GF-D8 (cell line): ENCODE data around the gene ACTG1.

Source experiments
- DNase-seq: peaks from one replicate; lab custom pipeline; 2025; lab: John Stamatoyannopoulos, UW

The ACTG1 gene

GRCh38 chr17:81517339-81518112 is 4.9 kb upstream of the ACTG1 start:
- no peak for DNase-seq

DNA sequence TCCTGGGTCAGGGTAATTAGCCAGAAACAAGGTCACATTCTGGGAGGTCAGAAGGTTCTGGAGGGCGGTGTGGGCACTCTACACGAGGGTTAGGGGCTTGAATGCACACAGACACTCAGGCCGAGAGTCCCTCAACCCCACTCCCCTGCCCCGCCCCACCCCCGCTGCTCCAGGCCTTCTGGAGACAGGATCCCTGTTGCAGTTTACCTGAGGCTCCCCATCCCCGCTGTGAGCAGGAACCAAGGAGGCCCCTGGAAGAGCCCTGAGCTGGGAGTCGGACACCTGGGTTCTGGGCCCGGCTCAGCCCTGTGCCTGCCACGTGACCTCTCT is 4.4 kb upstream of the ACTG1 start:
- DNase-seq, result no peak

- DNase-seq, result no peak
Observed at GRCh38 chr17:81516439-81516838, 3.8 kb upstream of the ACTG1 start.

- no peak for DNase-seq
Observed at GRCh38 chr17:81515530-81516041, 3.0 kb upstream of the ACTG1 start.

- DNase-seq, result peak; percentile 28
Observed at GRCh38 chr17:81514739-81515529, 2.3 kb upstream of the ACTG1 start.

DNA sequence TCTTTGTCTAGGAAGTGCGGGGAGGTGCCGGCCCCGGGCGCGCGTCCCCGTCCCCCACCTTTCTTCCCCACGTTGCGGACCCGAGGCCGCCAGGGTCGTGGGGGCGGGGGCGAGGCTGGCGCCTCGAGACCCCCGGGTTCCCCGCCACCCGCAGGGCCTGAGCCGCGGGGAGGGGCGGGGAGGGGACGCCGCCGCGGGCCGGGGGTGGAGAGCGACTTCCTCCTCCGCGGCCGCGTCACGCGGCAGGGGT is 1.8 kb upstream of the ACTG1 start:
- DNase-seq, result no peak

DNA sequence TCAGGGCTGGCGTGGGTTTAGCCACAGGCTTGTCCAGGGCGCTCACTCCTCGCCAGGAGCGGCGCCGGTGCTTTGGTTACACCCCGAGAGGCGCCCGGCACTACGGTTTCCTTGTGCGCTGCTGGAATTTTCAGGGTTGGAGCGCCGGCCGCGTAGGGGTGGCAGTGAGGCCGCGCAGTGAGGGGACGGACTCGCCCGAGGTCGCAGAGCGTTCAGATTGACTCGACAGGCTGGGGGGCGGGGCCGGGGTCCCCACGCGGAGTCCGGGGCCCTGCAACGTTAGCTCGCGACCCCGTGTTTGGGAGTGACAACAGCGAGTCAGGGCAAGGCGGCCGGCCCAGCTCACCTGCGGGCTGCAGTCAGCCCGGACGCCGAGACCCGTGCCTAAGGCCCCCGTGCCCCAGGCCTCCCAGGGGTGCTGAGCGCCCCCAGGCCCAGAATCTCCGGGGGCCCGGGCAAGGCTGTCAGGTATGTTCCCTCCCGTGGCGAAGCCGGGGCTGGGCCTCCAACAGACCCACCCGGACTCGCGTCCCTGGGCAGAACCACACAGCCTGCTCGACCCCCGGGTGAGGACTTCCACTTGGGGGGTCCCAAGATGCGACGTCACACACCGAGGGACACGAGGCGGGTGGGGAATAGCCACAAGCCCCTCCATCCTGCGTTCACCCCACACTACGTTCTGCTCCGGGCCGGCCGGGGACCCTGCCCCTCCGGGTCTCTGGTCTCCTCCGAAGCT is 1.3 kb upstream of the ACTG1 start:
- peak; percentile 26 for DNase-seq

GRCh38 chr17:81513372-81513752 is 763 bp upstream of the ACTG1 start:
- peak; percentile 26 for DNase-seq

- no peak for DNase-seq
Observed at GRCh38 chr17:81511804-81512561, 616 bp downstream of the ACTG1 start.

DNA sequence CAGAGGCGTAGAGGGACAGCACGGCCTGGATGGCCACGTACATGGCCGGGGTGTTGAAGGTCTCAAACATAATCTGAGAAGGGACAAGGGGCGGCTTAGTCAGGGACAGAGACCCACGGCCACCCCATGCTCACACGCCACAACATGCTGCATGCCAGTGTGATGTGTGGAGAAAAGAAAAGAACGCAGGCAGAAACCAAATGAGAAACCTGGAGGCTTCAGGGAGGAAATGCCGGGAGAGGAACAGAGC is 1.1 kb downstream of the ACTG1 start:
- DNase-seq, result no peak

- DNase-seq, result no peak
Observed at GRCh38 chr17:81510785-81511553, 1.6 kb downstream of the ACTG1 start.

- no peak for DNase-seq
Observed at GRCh38 chr17:81509972-81510784, 2.4 kb downstream of the ACTG1 start.

DNA sequence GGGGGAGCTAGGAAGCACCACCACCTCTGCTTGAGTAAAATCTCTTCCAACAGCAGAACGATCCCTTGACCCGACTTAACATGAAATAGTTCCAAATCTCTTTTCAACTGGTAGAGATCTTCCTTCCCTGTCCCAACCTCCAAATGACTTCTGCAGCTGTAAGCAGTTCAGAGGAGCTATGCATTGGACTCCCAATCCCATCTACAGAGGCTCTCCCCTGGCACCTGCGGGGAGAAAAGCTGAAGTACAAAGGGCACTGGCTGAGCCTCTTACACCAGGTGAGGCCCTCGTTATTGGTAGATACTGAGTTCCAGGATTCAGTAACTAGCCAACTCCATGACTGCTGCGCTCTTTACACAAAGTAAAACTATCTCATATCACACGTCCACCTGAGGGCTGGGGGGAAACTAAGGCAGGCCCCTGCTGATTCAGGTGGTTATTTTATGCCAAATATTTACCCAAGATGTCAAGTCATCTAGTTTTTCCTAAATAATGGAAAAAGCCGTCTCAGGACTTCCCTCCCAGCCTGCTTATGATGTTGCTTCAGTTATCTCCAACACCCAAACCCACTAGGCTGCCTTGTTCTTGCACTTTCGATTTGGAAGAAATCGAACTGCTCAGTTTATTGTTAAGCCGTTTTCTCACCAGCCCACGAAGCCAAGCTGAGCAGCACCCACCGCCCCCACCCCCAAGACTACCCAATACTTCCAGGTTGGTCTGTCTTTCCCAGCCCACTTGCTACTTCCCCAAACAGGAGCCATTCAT is 3.2 kb downstream of the ACTG1 start:
- DNase-seq, result no peak

DNA sequence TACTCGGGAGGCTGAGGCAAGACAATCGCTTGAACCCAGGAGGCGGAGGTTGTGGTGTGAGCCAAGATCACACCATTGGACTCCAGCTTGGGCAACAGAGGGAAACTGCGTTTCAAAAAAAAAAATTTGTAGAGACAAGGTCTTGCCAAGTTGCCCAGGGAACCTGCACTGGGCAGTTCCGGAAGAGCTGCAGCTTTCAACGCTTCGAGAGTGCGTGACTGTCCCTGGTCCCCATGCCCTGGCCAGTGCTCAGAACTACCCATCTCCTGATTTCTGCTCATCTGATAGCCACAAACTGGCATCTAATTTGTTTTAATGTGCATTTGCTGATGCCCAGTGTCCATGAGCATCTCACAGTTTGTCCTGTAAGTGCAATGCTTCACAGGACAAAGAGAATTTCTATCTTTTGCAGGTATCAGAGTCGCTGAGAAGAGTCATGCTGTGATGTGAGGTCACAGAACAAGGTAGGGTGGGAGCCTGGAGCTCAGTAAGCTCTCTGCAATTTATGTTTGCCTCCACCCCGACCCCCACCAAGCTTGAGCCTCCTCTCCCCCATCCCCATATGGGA is 3.9 kb downstream of the ACTG1 start:
- no peak for DNase-seq

DNA sequence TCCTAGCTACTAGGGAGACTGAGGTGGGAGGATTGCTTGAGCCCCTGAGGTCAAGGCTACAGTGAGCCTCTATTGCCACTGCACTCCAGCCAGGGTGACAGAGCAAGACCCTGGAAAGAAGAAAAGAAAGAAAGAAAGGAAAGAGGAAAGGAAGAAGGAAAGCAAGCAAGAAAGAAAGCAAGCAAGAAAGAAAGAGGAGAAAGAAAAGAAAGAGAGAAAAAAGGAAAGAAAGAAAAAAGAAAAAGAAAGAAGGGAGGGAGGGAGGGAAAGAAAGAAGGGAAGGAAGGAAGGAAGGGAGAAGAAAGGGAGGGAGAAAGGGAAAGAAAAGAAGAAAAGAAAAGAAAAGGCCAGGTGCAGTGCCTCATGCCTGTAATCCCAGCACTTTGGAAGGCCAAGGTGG is 9.0 kb downstream of the ACTG1 start:
- DNase-seq, result no peak

GRCh38 chr17:81502471-81503017 is 10.1 kb downstream of the ACTG1 start:
- no peak for DNase-seq

DNA sequence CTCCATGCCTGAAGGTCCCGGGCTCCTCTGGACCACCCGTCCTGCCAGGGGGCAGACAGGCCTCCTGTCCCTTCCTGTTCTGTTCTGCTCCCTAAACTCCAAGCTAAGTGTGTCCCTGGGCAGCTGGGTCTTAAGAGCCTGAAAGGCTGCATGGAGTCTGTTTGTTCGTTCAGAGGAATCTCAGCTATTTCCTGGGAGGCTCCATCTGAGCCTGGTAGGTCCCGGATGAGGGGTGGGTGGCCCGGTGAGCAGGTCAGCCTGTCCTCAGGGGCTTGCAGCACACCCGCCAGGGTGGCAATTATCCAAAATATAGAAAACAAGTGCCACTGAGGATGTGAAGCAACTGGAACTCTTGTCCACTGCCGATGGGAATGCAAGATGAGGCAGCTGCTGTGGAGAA is 12.6 kb downstream of the ACTG1 start:
- DNase-seq, result no peak

DNA sequence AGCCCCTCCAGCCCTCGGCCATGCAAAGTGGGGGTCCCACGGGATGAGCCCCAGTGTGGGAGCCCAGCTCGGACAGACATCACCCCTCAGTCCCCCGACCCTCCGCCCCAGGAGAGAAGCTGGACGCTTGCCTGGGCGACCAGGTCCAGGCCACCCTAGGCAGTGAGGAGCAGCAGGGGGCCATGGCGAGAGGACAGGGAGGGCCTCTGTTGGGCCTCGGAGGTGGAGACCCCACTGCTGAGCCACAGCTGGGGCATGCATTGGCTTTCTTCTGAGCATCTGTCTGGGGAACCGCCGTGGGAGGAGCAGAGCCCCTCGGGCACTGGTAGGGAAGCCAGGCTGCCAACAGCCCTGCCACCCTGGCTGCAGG is 13.0 kb downstream of the ACTG1 start:
- no peak for DNase-seq

DNA sequence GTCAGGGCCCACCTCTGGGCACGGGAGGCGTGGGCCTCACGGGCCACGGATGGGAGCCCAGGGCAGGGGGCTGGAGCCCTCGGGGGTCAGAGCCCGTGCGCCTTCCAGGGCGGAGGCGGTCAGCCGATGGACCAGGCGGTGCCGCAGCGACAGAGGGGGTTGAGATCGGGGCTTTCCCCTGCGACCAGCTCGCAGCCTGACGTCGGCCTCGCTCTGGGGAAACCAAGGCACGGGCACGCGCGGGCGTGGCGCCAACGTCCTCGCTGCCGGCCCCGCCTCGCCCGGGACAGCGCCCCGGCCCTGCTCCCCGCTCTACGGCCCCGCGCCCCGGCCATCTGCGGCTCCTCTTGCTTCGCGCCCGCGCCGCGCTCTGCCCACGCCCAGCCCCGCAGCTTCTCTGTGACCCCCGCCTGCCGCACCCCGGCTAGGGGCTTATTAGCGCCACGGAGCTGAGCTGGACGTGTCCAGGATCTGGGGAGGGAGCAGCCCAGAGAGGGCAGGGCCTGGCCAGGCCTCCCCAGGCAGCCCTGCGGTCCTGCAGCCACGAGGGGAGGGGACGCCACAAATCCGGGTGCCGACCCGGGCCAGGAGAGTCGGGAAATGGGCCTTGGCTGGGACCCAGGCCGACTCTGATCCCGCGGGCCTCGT is 13.5 kb downstream of the ACTG1 start:
- no peak for DNase-seq
